T-cell (primary cell): ENCODE data around the gene MAP3K9. TPM values are rescaled to one million over a fixed set of nuclear protein-coding genes. Genes with fewer than 3 reads are reported as not detected.

Experiments
- ATAC-seq, 4 experiments: fragments of 200-7000 bp in 3 of 4; fragments of 150-1000 bp in 1 of 4; cut with Tn5 transposase; replicated peaks in 1 of 4; 1 replicate in 3 of 4; 2 replicates in 1 of 4; pipeline ENCODE4 v1.10.0; 2021; ENCODE audit warnings: moderate library complexity in 3 of 4, mild to moderate bottlenecking in 2 of 4, moderate number of reproducible peaks in 1 of 4
- CTCF ChIA-PET, 2 donors: fragments of 300-600 bp; sonication (Branson Sonifier 250); formaldehyde crosslinking; loops; one replicate each; lab custom pipeline; 2022; ENCODE audit warnings: antibody characterized with exemption in 2 of 2; lab: Charles Lee
- POLR2A ChIA-PET, 2 donors: fragments of 300-600 bp; sonication (Branson Sonifier 250); formaldehyde crosslinking; loops; one replicate each; lab custom pipeline; 2022; ENCODE audit warnings: antibody characterized with exemption in 2 of 2; lab: Charles Lee
- DNase-seq, 35 experiments: peaks; one replicate each; pipeline versions ENCODE4 v3.0.0 to v3.0.0-alpha.2; 2013 to 2023
- H3K27ac ChIP-seq: one replicate; pipeline ENCODE4 v1.5.1; 2013; ENCODE audit warnings: low read length
- H3K27me3 ChIP-seq, 2 experiments: replicated peaks in 1 of 2; 1 replicate in 1 of 2; 2 replicates in 1 of 2; pipeline versions ENCODE4 v1.6.1 to v1.7.0; 2013; ENCODE audit warnings: low read length in 1 of 2, mixed read lengths in 1 of 2; ENCODE audit not compliant: control insufficient read depth in 2 of 2, insufficient read depth in 2 of 2; ENCODE audit errors: extremely low read depth in 1 of 2
- H3K36me3 ChIP-seq, 2 donors: 1 replicate in 1 of 2; 2 replicates in 1 of 2; pipeline versions ENCODE4 v1.6.1 to v1.7.0; 2013; ENCODE audit warnings: low read length in 1 of 2; ENCODE audit not compliant: control insufficient read depth in 2 of 2, insufficient read depth in 1 of 2; ENCODE audit errors: extremely low read depth in 1 of 2
- H3K4me1 ChIP-seq, 2 experiments: 1 replicate in 1 of 2; 2 replicates in 1 of 2; pipeline versions ENCODE4 v1.6.1 to v1.7.0; 2013; ENCODE audit warnings: low read length in 2 of 2, mixed read lengths in 1 of 2; ENCODE audit not compliant: insufficient read depth in 2 of 2, control insufficient read depth in 1 of 2; ENCODE audit errors: extremely low read depth in 1 of 2
- H3K4me3 ChIP-seq, 2 donors: 1 replicate in 1 of 2; 2 replicates in 1 of 2; pipeline versions ENCODE4 v1.5.1 to v1.7.0; 2013; ENCODE audit warnings: mild to moderate bottlenecking in 2 of 2, low read length in 1 of 2, moderate library complexity in 1 of 2; ENCODE audit not compliant: control insufficient read depth in 1 of 2; ENCODE audit errors: extremely low read depth in 1 of 2
- H3K9me3 ChIP-seq: 2 replicates; pipeline ENCODE4 v1.7.0; 2013
- H3K27ac Mint-ChIP-seq, 2 donors: one replicate each; pipeline ENCODE4 v1.8.0; 2020 to 2021; ENCODE audit warnings: mild to moderate bottlenecking in 2 of 2, mixed read lengths in 2 of 2
- H3K27me3 Mint-ChIP-seq, 2 donors: one replicate each; pipeline ENCODE4 v1.8.0; 2021 to 2022; ENCODE audit warnings: mixed read lengths in 2 of 2
- H3K36me3 Mint-ChIP-seq: one replicate; pipeline ENCODE4 v1.8.0; 2021; ENCODE audit warnings: mixed read lengths
- H3K4me1 Mint-ChIP-seq, 3 donors: one replicate each; pipeline ENCODE4 v1.8.0; 2020 to 2022; ENCODE audit warnings: mixed read lengths in 3 of 3, mild to moderate bottlenecking in 1 of 3
- H3K4me3 Mint-ChIP-seq, 3 donors: one replicate each; pipeline ENCODE4 v1.8.0; 2020 to 2022; ENCODE audit warnings: mild to moderate bottlenecking in 3 of 3, mixed read lengths in 3 of 3, moderate library complexity in 3 of 3
- H3K9me3 Mint-ChIP-seq, 3 donors: one replicate each; pipeline ENCODE4 v1.8.0; 2020 to 2022; ENCODE audit warnings: mixed read lengths in 3 of 3
- WGBS: methylation state at CpG from one replicate; pipeline ENCODE4 v1.1.5; 2013; ENCODE audit warnings: missing lambda C conversion rate; ENCODE audit not compliant: insufficient coverage; 5-methylcytosine and 5-hydroxymethylcytosine counted together
- total RNA-seq, 35 experiments: library from RNA in 6 of 35; stranded (reverse) in 6 of 35; fragments of 120-200 nt in 1 of 35; gene quantifications; one replicate each; pipeline versions ENCODE4 v1.2.1 to v1.2.4 and lab custom pipeline; 2013 to 2026

MAP3K9 gene
- total RNA-seq, 5 donors from 2014 or later (not counting 1 experiment from before 2014, with no cell fraction given) = 4.8 to 7.0 (median 6.6) TPM

- H3K9me3 Mint-ChIP-seq = no peaks in the 10 kb centered on the region
- POLR2A ChIA-PET = interaction anchor here in 1 of 2 donors (0.7 kb wide), 1 partner anchor 335 kb away, joined by 4 read pairs; no protein-coding TSS in a partner anchor
These were observed 95.8 kb downstream of the MAP3K9 start for GRCh38 chr14:70713511-70713916.

GRCh38 chr14:70713096-70713495 lies 96.2 kb downstream of the MAP3K9 start:
- H3K36me3 ChIP-seq = no peaks in the 10 kb centered on the region
- Mint-ChIP-seq H3K27ac (no peak overlapping the region), H3K4me1 (peaks cover 2 to 7% (median 3%) of the 10 kb centered on the region in 3 donors), H3K4me3 (no peak overlapping the region), H3K9me3 (no peaks in the 10 kb centered on the region), H3K27me3 (peaks cover 3 to 5% of the 10 kb centered on the region in 2 donors), H3K36me3 (no peaks in the 10 kb centered on the region)
- ATAC-seq (no peak), DNase-seq (no peak)
- peaks cover 0 to 4% of the 10 kb centered on the region in 2 experiments for H3K27me3 ChIP-seq
- ChIA-PET CTCF (interaction anchor here (0.5 to 3.2 kb wide), 12 partner anchors 47 to 105 kb away, joined by 3 to 24 read pairs (median 4); no protein-coding TSS in a partner anchor), POLR2A (no interaction called here)
- no peaks in the 10 kb centered on the region for H3K9me3 ChIP-seq
- H3K4me3 ChIP-seq = no peak overlapping the region
- WGBS = 93% methylated on average over 2 of the region's 4 CpGs
- no peak overlapping the region for H3K27ac ChIP-seq
- peaks cover 0 to 3% of the 10 kb centered on the region in 2 experiments for H3K4me1 ChIP-seq

More at GRCh38 chr14:70713511-70713916, 95.8 kb downstream of the MAP3K9 start:
- Mint-ChIP-seq H3K4me1 (peaks cover 2 to 7% (median 3%) of the 10 kb centered on the region in 3 donors), H3K4me3 (no peak overlapping the region), H3K36me3 (no peaks in the 10 kb centered on the region), H3K27me3 (peaks cover 3 to 5% of the 10 kb centered on the region in 2 donors), H3K27ac (no peak overlapping the region)
- ATAC-seq = no peak
- Histone ChIP-seq H3K4me3 (no peak overlapping the region), H3K9me3 (no peaks in the 10 kb centered on the region), H3K36me3 (no peaks in the 10 kb centered on the region), H3K4me1 (peaks cover 0 to 3% of the 10 kb centered on the region in 2 experiments), H3K27ac (no peak overlapping the region), H3K27me3 (peaks cover 0 to 4% of the 10 kb centered on the region in 2 experiments)
- CTCF ChIA-PET = interaction anchor here (0.5 to 3.2 kb wide), 12 partner anchors 22 to 104 kb away, joined by 3 to 24 read pairs (median 4); no protein-coding TSS in a partner anchor
- no peak for DNase-seq
- WGBS = 66% methylated on average over 2 of the region's 3 CpGs

GRCh38 chr14:70711451-70711850 lies 97.9 kb downstream of the MAP3K9 start:
- H3K9me3 ChIP-seq = no peaks in the 10 kb centered on the region
- H3K27ac Mint-ChIP-seq = no peak overlapping the region
- H3K36me3 Mint-ChIP-seq = no peaks in the 10 kb centered on the region
- POLR2A ChIA-PET = no interaction called here
- peaks cover 0 to 4% of the 10 kb centered on the region in 2 experiments for H3K27me3 ChIP-seq
- H3K4me3 Mint-ChIP-seq = no peak overlapping the region
- H3K36me3 ChIP-seq = no peaks in the 10 kb centered on the region
- H3K4me1 Mint-ChIP-seq = peaks cover 2 to 7% (median 3%) of the 10 kb centered on the region in 3 donors
- no peak overlapping the region for H3K27ac ChIP-seq
- ATAC-seq (no peak), DNase-seq (no peak)
- H3K27me3 Mint-ChIP-seq = peaks cover 3 to 5% of the 10 kb centered on the region in 2 donors
- CTCF ChIA-PET = interaction anchor here (0.9 to 1.2 kb wide), 3 partner anchors 83 to 88 kb away, joined by 3 to 4 read pairs (median 3); no protein-coding TSS in a partner anchor
- WGBS = no CpG with 5 or more reads among the region's 1 CpG
- H3K4me1 ChIP-seq = peaks cover 0 to 3% of the 10 kb centered on the region in 2 experiments
- H3K9me3 Mint-ChIP-seq = no peaks in the 10 kb centered on the region
- no peak overlapping the region for H3K4me3 ChIP-seq

- no peak for ATAC-seq
- CTCF ChIA-PET = interaction anchor here in 1 of 2 donors (0.7 kb wide), 1 partner anchor 90 kb away, joined by 5 read pairs; no protein-coding TSS in a partner anchor
- Histone ChIP-seq H3K4me1 (peaks cover 0 to 3% of the 10 kb centered on the region in 2 experiments), H3K36me3 (no peaks in the 10 kb centered on the region), H3K9me3 (no peaks in the 10 kb centered on the region), H3K27me3 (no peaks in the 10 kb centered on the region), H3K27ac (no peak overlapping the region), H3K4me3 (no peak overlapping the region)
- no peaks in the 10 kb centered on the region for H3K27me3 Mint-ChIP-seq
- no peaks in the 10 kb centered on the region for H3K9me3 Mint-ChIP-seq
- peaks cover 2 to 7% (median 3%) of the 10 kb centered on the region in 3 donors for H3K4me1 Mint-ChIP-seq
- 88% methylated on average over 3 of the region's 8 CpGs for WGBS
- H3K4me3 Mint-ChIP-seq = no peak overlapping the region
- H3K27ac Mint-ChIP-seq = no peak overlapping the region
- POLR2A ChIA-PET = no interaction called here
- no peak for DNase-seq
- no peaks in the 10 kb centered on the region for H3K36me3 Mint-ChIP-seq
These were observed 99.5 kb downstream of the MAP3K9 start for GRCh38 chr14:70709726-70710382.

- H3K9me3 Mint-ChIP-seq = no peaks in the 10 kb centered on the region
- Histone ChIP-seq H3K36me3 (no peaks in the 10 kb centered on the region), H3K4me1 (no peaks in the 10 kb centered on the region), H3K27me3 (no peaks in the 10 kb centered on the region), H3K4me3 (no peak overlapping the region), H3K9me3 (no peaks in the 10 kb centered on the region), H3K27ac (no peak overlapping the region)
- H3K4me1 Mint-ChIP-seq = peaks cover under 1 to 3% (median 1%) of the 10 kb centered on the region in 3 donors
- H3K36me3 Mint-ChIP-seq = no peaks in the 10 kb centered on the region
- ATAC-seq (no peak), DNase-seq (no peak)
- WGBS = 95% methylated on average over 8 of the region's 15 CpGs
- H3K4me3 Mint-ChIP-seq = no peak overlapping the region
- H3K27me3 Mint-ChIP-seq = no peaks in the 10 kb centered on the region
- no peak overlapping the region for H3K27ac Mint-ChIP-seq
- CTCF ChIA-PET = interaction anchor here (0.7 to 0.8 kb wide), 2 partner anchors 109 to 266 kb away, joined by 3 to 4 read pairs; no protein-coding TSS in a partner anchor
- POLR2A ChIA-PET = no interaction called here
These were observed 100.4 kb downstream of the MAP3K9 start for GRCh38 chr14:70708717-70709570.
